Measurements from ENCODE around the gene NRG2.

DNA sequence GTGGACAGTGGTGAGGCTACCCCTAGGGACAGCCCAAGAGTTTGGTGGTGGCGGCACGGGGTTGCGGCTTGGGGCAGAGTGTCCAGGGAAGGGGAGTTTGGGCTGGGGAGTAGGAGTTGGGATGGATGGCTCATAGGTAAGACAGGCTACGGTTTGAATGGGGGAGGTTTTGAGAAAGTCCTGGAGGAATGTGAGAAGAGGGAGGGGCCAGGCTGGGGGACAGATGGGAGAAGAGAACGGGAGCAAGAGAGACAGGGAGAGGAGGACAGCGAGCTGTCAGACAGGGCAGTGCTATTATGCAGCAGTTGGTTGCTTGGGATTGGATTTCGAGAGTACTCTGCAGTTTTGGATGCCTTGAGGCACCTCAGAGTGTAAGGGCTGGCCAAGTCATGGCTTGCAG is 223.0 kb downstream of the NRG2 start:
- TF ChIP-seq CTCF (conservative IDR thresholded peaks at IDR 0.05; ENCODE audit: low read depth, low read length) (no peak), EZH2 (IDR thresholded peaks at IDR 0.05; ENCODE audit: low read length, unreplicated experiment) (no peak)

Data from PC-3 (cell line).